Caco-2 (cell line): ENCODE measurements around the gene NUFIP1. TPM values are rescaled to one million over a fixed set of nuclear protein-coding genes. Genes with fewer than 3 reads are reported as not detected.

Source experiments
- BruUV-seq: library from RNA; stranded (reverse); fragments of 400-500 nt; replicated peaks from 2 replicates; lab custom pipeline; 2021; lab: Mats Ljungman, UMichigan
- CTCF ChIA-PET: fragments of 300-600 bp; sonication (Branson Sonifier 250); formaldehyde crosslinking; loops from one replicate; lab custom pipeline; 2022; ENCODE audit warnings: antibody characterized with exemption; lab: Charles Lee
- POLR2A ChIA-PET: fragments of 300-600 bp; sonication (Branson Sonifier 250); formaldehyde crosslinking; loops from one replicate; lab custom pipeline; 2022; ENCODE audit warnings: antibody characterized with exemption; lab: Charles Lee
- DNase-seq, 2 experiments: peaks; one replicate each; pipeline versions ENCODE4 v3.0.0 to v3.0.0-alpha.2; 2020 to 2022
- H3K27me3 ChIP-seq: replicated peaks from 2 replicates; pipeline ENCODE4 v1.6.0; 2011; ENCODE audit warnings: low read length; ENCODE audit not compliant: control insufficient read depth, insufficient read depth
- H3K36me3 ChIP-seq: 2 replicates; pipeline ENCODE4 v1.5.1; 2011; ENCODE audit warnings: low read length; ENCODE audit not compliant: control insufficient read depth, insufficient read depth
- H3K4me1 ChIP-seq: fragments of 250-450 bp; sonication (Bioruptor Pico); 2 replicates; pipeline ENCODE4 v1.5.1; 2020; ENCODE audit warnings: mild to moderate bottlenecking
- H3K4me3 ChIP-seq: 2 replicates; pipeline ENCODE4 v1.5.1; 2011; ENCODE audit warnings: low read depth, mild to moderate bottlenecking, control low read depth, low read length
- H3K9me3 ChIP-seq: fragments of 250-450 bp; sonication (Bioruptor Pico); 2 replicates; pipeline ENCODE4 v1.5.1; 2020; ENCODE audit warnings: mild to moderate bottlenecking, moderate library complexity
- H3K27ac Mint-ChIP-seq: one replicate; pipeline ENCODE4 v1.8.0; 2022; ENCODE audit warnings: mixed read lengths; ENCODE audit not compliant: unreplicated experiment
- H3K27me3 Mint-ChIP-seq: one replicate; pipeline ENCODE4 v1.8.0; 2022; ENCODE audit warnings: mixed read lengths; ENCODE audit not compliant: insufficient read depth, unreplicated experiment
- H3K36me3 Mint-ChIP-seq: one replicate; pipeline ENCODE4 v1.8.0; 2022; ENCODE audit warnings: mild to moderate bottlenecking, mixed read lengths; ENCODE audit not compliant: insufficient read depth, unreplicated experiment
- H3K4me1 Mint-ChIP-seq: one replicate; pipeline ENCODE4 v1.8.0; 2022; ENCODE audit warnings: low read depth, mixed read lengths; ENCODE audit not compliant: unreplicated experiment
- H3K4me3 Mint-ChIP-seq: one replicate; pipeline ENCODE4 v1.8.0; 2022; ENCODE audit warnings: mild to moderate bottlenecking, moderate library complexity, mixed read lengths; ENCODE audit not compliant: unreplicated experiment
- H3K9me3 Mint-ChIP-seq: one replicate; pipeline ENCODE4 v1.8.0; 2022; ENCODE audit warnings: mixed read lengths; ENCODE audit not compliant: unreplicated experiment
- CTCF ChIP-seq, 2 experiments: fragments of 200-600 bp in 1 of 2; IDR thresholded peaks; 1 replicate in 1 of 2; 2 replicates in 1 of 2; pipeline versions ENCODE4 v1.5.1 to v1.8.0; 2011 to 2022; ENCODE audit warnings: antibody characterized with exemption in 1 of 2, control low read depth in 1 of 2, inconsistent platforms in 1 of 2, low read depth in 1 of 2, low read length in 1 of 2, mild to moderate bottlenecking in 1 of 2, moderate library complexity in 1 of 2; ENCODE audit not compliant: insufficient read depth in 1 of 2, severe bottlenecking in 1 of 2, unreplicated experiment in 1 of 2
- intact Hi-C: fragments of 100-400 bp; cut with micrococcal nuclease; formaldehyde crosslinking; loops from one replicate; pipeline ENCODE4 v1.10.0; 2022; ENCODE audit not compliant: unreplicated experiment
- total RNA-seq: library from RNA; stranded (reverse); gene quantifications from 2 replicates; pipeline ENCODE4 v1.2.3, GENCODE V29; 2022

Gene NUFIP1
- total RNA-seq, 1 experiment from 2014 or later = 15.4 TPM

- no peaks in the 10 kb centered on the region for H3K36me3 Mint-ChIP-seq
- intact Hi-C loops = no loop called here
- CTCF ChIA-PET = no interaction called here
- H3K27ac Mint-ChIP-seq = no peak overlapping the region
- Histone ChIP-seq H3K27me3 (no peaks in the 10 kb centered on the region), H3K4me3 (no peak overlapping the region), H3K9me3 (no peaks in the 10 kb centered on the region), H3K36me3 (no peaks in the 10 kb centered on the region), H3K4me1 (peaks cover 7% of the 10 kb centered on the region; the same call in 1 of the 2 replicates)
- H3K27me3 Mint-ChIP-seq = no peaks in the 10 kb centered on the region
- BruUV-seq = no TSS peak
- peak overlapping the region; percentile 17 for H3K4me3 Mint-ChIP-seq
- POLR2A ChIA-PET = no interaction called here
- no peak for DNase-seq
- no peaks in the 10 kb centered on the region for H3K4me1 Mint-ChIP-seq
- no peak for TF ChIP-seq CTCF (IDR thresholded peaks at IDR 0.05; ENCODE audit: insufficient read depth in 1 of 2, low read depth in 1 of 2, low read length in 1 of 2, severe bottlenecking in 1 of 2, unreplicated experiment in 1 of 2)
- H3K9me3 Mint-ChIP-seq = no peaks in the 10 kb centered on the region
Measured at GRCh38 chr13:44921246-44921877, 67.9 kb downstream of the NUFIP1 start.

- Histone ChIP-seq H3K4me1 (peaks cover 7% of the 10 kb centered on the region; the same call in 1 of the 2 replicates), H3K9me3 (no peaks in the 10 kb centered on the region), H3K4me3 (no peak overlapping the region), H3K27me3 (no peaks in the 10 kb centered on the region), H3K36me3 (no peaks in the 10 kb centered on the region)
- POLR2A ChIA-PET = no interaction called here
- H3K27ac Mint-ChIP-seq = no peak overlapping the region
- H3K9me3 Mint-ChIP-seq = no peaks in the 10 kb centered on the region
- no TSS peak for BruUV-seq
- peak overlapping the region; percentile 34 for H3K4me3 Mint-ChIP-seq
- H3K4me1 Mint-ChIP-seq = no peaks in the 10 kb centered on the region
- TF ChIP-seq CTCF (IDR thresholded peaks at IDR 0.05; ENCODE audit: insufficient read depth in 1 of 2, low read depth in 1 of 2, low read length in 1 of 2, severe bottlenecking in 1 of 2, unreplicated experiment in 1 of 2) = no peak
- H3K27me3 Mint-ChIP-seq = no peaks in the 10 kb centered on the region
- H3K36me3 Mint-ChIP-seq = no peaks in the 10 kb centered on the region
- no peak for DNase-seq
- CTCF ChIA-PET = no interaction called here
- intact Hi-C loops = no loop called here
Measured at GRCh38 chr13:44920013-44920412, 69.3 kb downstream of the NUFIP1 start.

- no peak for DNase-seq
- Histone ChIP-seq H3K27me3 (no peaks in the 10 kb centered on the region), H3K9me3 (no peaks in the 10 kb centered on the region), H3K4me3 (peak overlapping the region; percentile 61), H3K4me1 (peaks cover 7% of the 10 kb centered on the region; the same call in 1 of the 2 replicates), H3K36me3 (no peaks in the 10 kb centered on the region)
- no TSS peak for BruUV-seq
- Mint-ChIP-seq H3K36me3 (no peaks in the 10 kb centered on the region), H3K27me3 (no peaks in the 10 kb centered on the region), H3K4me3 (no peak overlapping the region), H3K27ac (no peak overlapping the region), H3K9me3 (no peaks in the 10 kb centered on the region), H3K4me1 (no peaks in the 10 kb centered on the region)
- ChIA-PET CTCF (interaction anchor here (0.6 to 2.3 kb wide), 7 partner anchors 15 to 1350 kb away, joined by 3 to 13 read pairs (median 3); no protein-coding TSS in a partner anchor), POLR2A (interaction anchor here (0.8 to 0.9 kb wide), 2 partner anchors 25 to 1040 kb away, joined by 3 to 10 read pairs; no protein-coding TSS in a partner anchor)
- TF ChIP-seq CTCF (IDR thresholded peaks at IDR 0.05; ENCODE audit: insufficient read depth in 1 of 2, low read depth in 1 of 2, low read length in 1 of 2, severe bottlenecking in 1 of 2, unreplicated experiment in 1 of 2) = no peak
- intact Hi-C loops = loop anchor here (2.0 kb wide), 2 partner anchors 16 to 444 kb away; no protein-coding TSS in a partner anchor
Measured at GRCh38 chr13:44919104-44919804, 70.0 kb downstream of the NUFIP1 start.
